MM.1S (cell line): ENCODE results near the gene NOS2.
"Not testable (repeated sequence)": the region's sequence is repeated elsewhere in the genome, so short reads cannot be mapped to it uniquely, and the experiment has no call there.

Experiments
- DNase-seq: peaks from one replicate; pipeline ENCODE4 v3.0.0-alpha.2; 2015
- H2AFZ ChIP-seq: fragments of 300-600 bp; sonication (generic); 2 replicates; pipeline ENCODE4 v1.6.0; 2016; ENCODE audit warnings: antibody characterized with exemption, low read length
- H3F3A ChIP-seq: fragments of 300-600 bp; sonication (generic); 2 replicates; pipeline ENCODE4 v1.6.1; 2016; ENCODE audit warnings: mild to moderate bottlenecking, antibody characterized with exemption, low read length, moderate library complexity, mixed read lengths; ENCODE audit not compliant: insufficient read depth
- H3K27ac ChIP-seq: fragments of 300-600 bp; sonication (generic); 2 replicates; pipeline ENCODE4 v1.5.1; 2016; ENCODE audit warnings: mild to moderate bottlenecking, low read length
- H3K27me3 ChIP-seq: fragments of 300-600 bp; sonication (generic); replicated peaks from 2 replicates; pipeline ENCODE4 v1.6.0; 2016; ENCODE audit warnings: low read length; ENCODE audit not compliant: insufficient read depth
- H3K36me3 ChIP-seq: fragments of 300-600 bp; sonication (generic); replicated peaks from 2 replicates; pipeline ENCODE4 v1.6.1; 2016; ENCODE audit warnings: mild to moderate bottlenecking, low read length, mixed read lengths; ENCODE audit not compliant: insufficient read depth
- H3K4me1 ChIP-seq: fragments of 300-600 bp; sonication (generic); 2 replicates; pipeline ENCODE4 v1.6.1; 2016; ENCODE audit warnings: low read length, mixed read lengths
- H3K4me2 ChIP-seq: fragments of 300-600 bp; sonication (generic); 2 replicates; pipeline ENCODE4 v1.6.0; 2016; ENCODE audit warnings: low read depth, low read length
- H3K4me3 ChIP-seq: fragments of 300-600 bp; sonication (generic); 2 replicates; pipeline ENCODE4 v1.5.1; 2016; ENCODE audit warnings: low read length, mixed read lengths
- H3K79me2 ChIP-seq: fragments of 300-600 bp; sonication (generic); 2 replicates; pipeline ENCODE4 v1.6.1; 2016; ENCODE audit warnings: mixed run types, low read length, mixed read lengths
- H3K9ac ChIP-seq: fragments of 300-600 bp; sonication (generic); 2 replicates; pipeline ENCODE4 v1.6.1; 2016; ENCODE audit warnings: low read length, mixed read lengths
- H3K9me2 ChIP-seq: fragments of 300-600 bp; sonication (generic); replicated peaks from 2 replicates; pipeline ENCODE4 v1.6.1; 2016; ENCODE audit warnings: mild to moderate bottlenecking, low read length, mixed read lengths; ENCODE audit not compliant: insufficient read depth
- H3K9me3 ChIP-seq: fragments of 300-600 bp; sonication (generic); replicated peaks from 2 replicates; pipeline ENCODE4 v1.6.1; 2016; ENCODE audit warnings: mild to moderate bottlenecking, low read length, mixed read lengths; ENCODE audit not compliant: insufficient read depth
- H4K20me1 ChIP-seq: fragments of 300-600 bp; sonication (generic); 2 replicates; pipeline ENCODE4 v1.6.1; 2016; ENCODE audit warnings: mild to moderate bottlenecking, low read length, moderate library complexity, mixed read lengths; ENCODE audit not compliant: insufficient read depth
- CTCF ChIP-seq: fragments of 300-600 bp; sonication (generic); IDR thresholded peaks from 2 replicates; pipeline ENCODE4 v1.5.1; 2016; ENCODE audit warnings: antibody characterized with exemption, low read length, mixed read lengths
- EZH2 ChIP-seq: fragments of 300-600 bp; sonication (generic); optimal IDR thresholded peaks from 2 replicates; pipeline ENCODE3; 2017; ENCODE audit warnings: low read depth, mild to moderate bottlenecking, antibody characterized with exemption, low read length, mixed read lengths
- EZH2phosphoT487 ChIP-seq: fragments of 300-600 bp; sonication (generic); IDR thresholded peaks from 2 replicates; pipeline ENCODE4 v1.6.1; 2018; ENCODE audit warnings: antibody characterized with exemption, low read length

NOS2 gene

GRCh38 chr17:27765353-27765752 is 35.0 kb downstream of the NOS2 start:
- Histone ChIP-seq H2AFZ (no peak overlapping the region), H3K27me3 (peaks cover 40% of the 10 kb centered on the region), H4K20me1 (no peaks in the 10 kb centered on the region), H3K9me3 (no peaks in the 10 kb centered on the region), H3K9me2 (no peaks in the 10 kb centered on the region), H3K4me1 (no peaks in the 10 kb centered on the region), H3K36me3 (no peaks in the 10 kb centered on the region), H3F3A (no peaks in the 10 kb centered on the region), H3K79me2 (no peaks in the 10 kb centered on the region), H3K9ac (no peak overlapping the region), H3K4me3 (no peak overlapping the region), H3K27ac (no peak overlapping the region), H3K4me2 (no peak overlapping the region)
- no peak for TF ChIP-seq EZH2phosphoT487
- TF ChIP-seq CTCF, result no peak
- TF ChIP-seq EZH2, result no peak
- no peak for DNase-seq

- Histone ChIP-seq H3K9me2 (no peaks in the 10 kb centered on the region), H3K4me3 (no peak overlapping the region), H3K9me3 (no peaks in the 10 kb centered on the region), H3K4me2 (no peak overlapping the region), H3K79me2 (no peaks in the 10 kb centered on the region), H3K27me3 (peaks cover 40% of the 10 kb centered on the region), H3K4me1 (no peaks in the 10 kb centered on the region), H3K9ac (no peak overlapping the region), H4K20me1 (no peaks in the 10 kb centered on the region), H3F3A (no peaks in the 10 kb centered on the region), H2AFZ (no peak overlapping the region), H3K27ac (no peak overlapping the region), H3K36me3 (no peaks in the 10 kb centered on the region)
- TF ChIP-seq EZH2phosphoT487 (no peak), CTCF (no peak), EZH2 (no peak)
- no peak for DNase-seq
Measured at GRCh38 chr17:27764589-27764988, 35.7 kb downstream of the NOS2 start.

GRCh38 chr17:27762527-27763305 is 37.6 kb downstream of the NOS2 start:
- Histone ChIP-seq H3K27ac (no peak overlapping the region), H2AFZ (no peak overlapping the region), H3K9me3 (no peaks in the 10 kb centered on the region), H3K4me2 (no peak overlapping the region), H3K9me2 (no peaks in the 10 kb centered on the region), H3K36me3 (no peaks in the 10 kb centered on the region), H3F3A (no peaks in the 10 kb centered on the region), H3K4me1 (no peaks in the 10 kb centered on the region), H3K4me3 (no peak overlapping the region), H3K27me3 (peaks cover 33% of the 10 kb centered on the region), H3K9ac (no peak overlapping the region), H4K20me1 (no peaks in the 10 kb centered on the region), H3K79me2 (no peaks in the 10 kb centered on the region)
- no peak for TF ChIP-seq CTCF
- TF ChIP-seq EZH2phosphoT487, result no peak
- TF ChIP-seq EZH2, result no peak
- DNase-seq, result peak; percentile 35

GRCh38 chr17:27760931-27761330 is 39.4 kb downstream of the NOS2 start:
- H3K4me2 ChIP-seq, H3K36me3 ChIP-seq, H2AFZ ChIP-seq, H3K27ac ChIP-seq, H3K9ac ChIP-seq, H3K9me3 ChIP-seq, H3K4me3 ChIP-seq, H3K79me2 ChIP-seq, DNase-seq, H3K4me1 ChIP-seq, H3K9me2 ChIP-seq, H3F3A ChIP-seq, H4K20me1 ChIP-seq: not testable (repeated sequence)
- peaks cover 18% of the 10 kb centered on the region for H3K27me3 ChIP-seq
